GM18502 (cell line): ENCODE results near the gene TLE6.
A peak's percentile ranks its signal among the peaks of the same experiment; 100 is the strongest.
"Not testable (repeated sequence)": the region's sequence is repeated elsewhere in the genome, so short reads cannot be mapped to it uniquely, and the experiment has no call there.

Experiments used
- ATAC-seq: cut with Tn5 transposase; IDR thresholded peaks from one replicate; pipeline ENCODE4 v1.9.1; 2021; ENCODE audit warnings: mild to moderate bottlenecking; ENCODE audit not compliant: unreplicated experiment, poor library complexity

The TLE6 gene

GRCh38 chr19:2977001-2977745 lies at the start of gene TLE6:
Gene TLE6, plus strand, starts transcription at chr19:2977564. Its CDS starts 670 bp downstream, at chr19:2978234.
- ATAC-seq, result peak; percentile 93

- no peak for ATAC-seq
Measured at GRCh38 chr19:2933490-2933910, 43.9 kb upstream of the TLE6 start.

GRCh38 chr19:2935863-2936262 lies 41.5 kb upstream of the TLE6 start:
- not testable (repeated sequence) for ATAC-seq

GRCh38 chr19:2942928-2943640 lies 34.3 kb upstream of the TLE6 start:
- no peak for ATAC-seq

GRCh38 chr19:2944403-2944774 lies 33.0 kb upstream of the TLE6 start:
- ATAC-seq, result no peak

- ATAC-seq, result peak; percentile 97
Measured at GRCh38 chr19:2944775-2945574, 32.4 kb upstream of the TLE6 start, which contains the start of gene ZNF77. Gene ZNF77, minus strand, starts transcription at chr19:2944971. Its CDS starts 131 bp downstream, at chr19:2944840.

- no peak for ATAC-seq
Measured at GRCh38 chr19:2945575-2946184, 31.7 kb upstream of the TLE6 start.

- ATAC-seq, result peak; percentile 9
Measured at GRCh38 chr19:2949939-2950285, 27.5 kb upstream of the TLE6 start.

GRCh38 chr19:2950286-2951124 lies 26.9 kb upstream of the TLE6 start:
- ATAC-seq, result peak; percentile 92

- ATAC-seq, result no peak
Measured at GRCh38 chr19:2952953-2953481, 24.3 kb upstream of the TLE6 start.

- no peak for ATAC-seq
Measured at GRCh38 chr19:2957160-2957559, 20.2 kb upstream of the TLE6 start.

GRCh38 chr19:2960120-2960519 lies 17.2 kb upstream of the TLE6 start:
- ATAC-seq, result no peak

GRCh38 chr19:2962018-2962670 lies 15.2 kb upstream of the TLE6 start:
- no peak for ATAC-seq

GRCh38 chr19:2963122-2963521 lies 14.2 kb upstream of the TLE6 start:
- no peak for ATAC-seq

- ATAC-seq, result not testable (repeated sequence)
Measured at GRCh38 chr19:2963631-2964030, 13.7 kb upstream of the TLE6 start.

GRCh38 chr19:2964874-2965273 lies 12.5 kb upstream of the TLE6 start:
- no peak for ATAC-seq

- no peak for ATAC-seq
Measured at GRCh38 chr19:2967972-2968371, 9.4 kb upstream of the TLE6 start.

GRCh38 chr19:2969104-2969504 lies 8.3 kb upstream of the TLE6 start:
- no peak for ATAC-seq
